Occipital lobe (tissue), 2 donors: Measurements from ENCODE around the gene HADH. TPM values are rescaled to one million over a fixed set of nuclear protein-coding genes. Genes with fewer than 3 reads are reported as not detected.

ENCODE experiments used
- DNase-seq: peaks from one replicate; lab custom pipeline; 2025; lab: John Stamatoyannopoulos, UW
- total RNA-seq: library from RNA; depleted of rRNA; stranded (reverse); fragments of >200 nt; gene quantifications from one replicate; pipeline ENCODE4 v1.2.3, GENCODE V29; 2014

HADH gene
- total RNA-seq, 1 donor from 2014 or later, result 10.1 TPM

DNA sequence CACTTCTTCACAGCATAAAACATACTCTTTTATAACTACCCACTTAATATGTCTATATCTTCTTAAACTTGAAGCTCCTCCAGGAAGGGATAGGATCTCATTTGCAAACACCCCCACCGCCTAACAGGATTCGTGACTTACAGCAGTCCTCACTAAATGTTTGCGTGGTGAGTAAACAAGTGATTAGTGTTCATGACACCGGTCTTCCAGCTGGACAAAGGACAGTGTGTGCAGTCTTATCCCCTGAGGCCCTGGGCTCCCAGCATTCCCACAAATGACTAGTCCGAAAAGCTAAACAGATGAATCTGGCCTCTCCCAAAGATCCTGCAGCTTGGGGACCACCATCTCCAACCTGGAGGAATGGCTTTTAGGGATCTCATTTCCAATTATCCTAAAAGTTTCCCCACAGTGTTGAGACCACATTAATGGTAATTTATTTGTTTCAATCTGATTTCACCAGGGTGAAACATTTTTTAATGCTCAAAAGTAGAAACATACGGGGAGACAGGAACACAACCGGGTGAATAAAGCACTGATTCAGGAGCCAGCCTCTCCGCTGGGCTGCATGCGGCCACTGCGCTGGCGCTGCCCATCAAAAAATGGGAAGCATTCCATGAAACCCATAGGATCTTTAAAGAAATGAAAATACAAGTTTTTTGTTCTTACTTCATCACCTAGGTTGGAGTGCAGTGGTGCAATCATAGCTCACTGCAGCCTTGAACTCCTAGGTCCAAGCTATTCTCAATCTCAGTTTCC, 69.2 kb downstream of the HADH start:
- no peak for DNase-seq

DNA sequence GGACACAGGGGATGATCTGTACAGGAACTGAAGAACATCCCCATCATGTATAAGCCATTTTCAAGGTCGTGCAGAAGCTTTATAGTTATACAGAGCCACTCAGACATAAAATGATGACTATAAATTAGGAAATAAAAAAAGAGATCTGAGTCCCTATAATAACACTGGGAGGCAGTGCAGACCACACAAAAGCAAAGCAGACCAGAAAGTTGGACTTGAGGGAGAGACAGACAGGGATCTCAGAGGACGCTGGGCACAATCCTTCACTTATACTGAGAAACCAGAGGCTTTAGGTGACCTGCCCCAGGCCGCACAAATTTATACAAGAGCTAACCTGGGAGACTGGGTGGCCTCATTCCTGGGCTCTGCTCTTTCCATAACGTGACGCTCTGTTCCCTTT, 70.5 kb downstream of the HADH start:
- no peak for DNase-seq

DNA sequence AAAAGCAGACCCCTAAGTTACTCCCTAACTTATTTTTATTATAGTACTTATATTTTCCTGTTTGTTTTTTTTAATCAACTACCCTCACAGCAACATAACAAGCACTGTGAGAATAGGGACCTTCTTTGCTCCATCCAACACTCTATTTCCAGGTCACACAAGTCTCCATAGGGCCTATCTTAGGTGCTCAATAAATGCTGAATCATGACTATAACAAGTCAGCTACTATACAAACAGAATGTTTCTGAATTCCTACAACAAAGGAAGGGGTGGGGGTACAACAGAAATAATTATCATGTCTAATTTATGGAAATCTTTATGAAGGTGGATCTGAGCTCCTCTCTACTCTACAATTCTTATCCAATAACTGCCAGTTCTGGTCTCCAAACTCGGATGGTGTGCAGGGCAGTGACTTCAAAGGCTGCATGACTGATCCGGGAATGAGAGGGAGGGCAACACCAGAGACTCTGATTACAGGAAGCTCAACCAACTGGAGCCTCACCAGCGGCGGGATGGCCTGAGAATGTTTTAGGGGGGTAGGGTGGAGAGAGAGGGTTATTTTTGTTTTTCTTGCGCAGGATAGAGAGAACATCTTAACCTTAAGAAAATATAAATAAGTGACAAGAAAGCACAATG, 71.1 kb downstream of the HADH start:
- no peak for DNase-seq

DNA sequence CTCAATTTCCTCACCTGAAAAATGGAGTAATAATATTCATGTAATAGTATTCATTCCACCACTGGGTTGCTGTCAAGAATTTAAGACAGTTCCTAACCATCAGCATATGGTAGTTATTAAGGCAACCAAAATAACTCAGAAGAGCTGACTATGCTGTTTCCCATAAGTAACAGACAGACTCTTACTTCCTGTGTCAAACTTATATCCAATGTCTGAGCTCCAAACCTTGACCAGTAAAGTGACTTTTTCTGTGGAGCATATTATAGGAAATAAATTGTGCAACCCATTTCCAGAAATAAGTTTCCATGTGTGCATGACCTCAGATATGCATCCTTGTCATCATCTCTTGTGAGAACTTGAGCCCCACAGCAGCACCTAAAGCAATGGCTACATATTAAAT, 78.8 kb downstream of the HADH start:
- DNase-seq, result no peak

DNA sequence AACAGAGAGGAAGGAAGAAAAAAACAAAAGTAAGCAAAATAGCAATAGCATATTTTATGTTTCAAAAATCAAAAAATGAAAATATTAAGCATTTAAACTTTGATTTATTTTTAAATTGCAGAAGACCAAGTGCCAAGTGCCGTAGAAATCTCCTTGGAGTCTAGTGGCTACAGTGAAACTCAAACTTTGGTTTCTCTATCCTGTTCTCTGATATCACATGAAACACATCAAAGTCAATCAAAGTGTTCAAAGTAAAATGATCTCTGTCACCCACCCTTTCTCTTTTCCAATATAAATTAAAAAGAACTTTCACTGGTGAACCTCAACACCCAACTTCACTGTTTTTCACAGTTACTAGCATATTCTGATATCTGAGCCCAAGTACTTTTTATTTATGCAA, 81.1 kb downstream of the HADH start:
- DNase-seq, result no peak

DNA sequence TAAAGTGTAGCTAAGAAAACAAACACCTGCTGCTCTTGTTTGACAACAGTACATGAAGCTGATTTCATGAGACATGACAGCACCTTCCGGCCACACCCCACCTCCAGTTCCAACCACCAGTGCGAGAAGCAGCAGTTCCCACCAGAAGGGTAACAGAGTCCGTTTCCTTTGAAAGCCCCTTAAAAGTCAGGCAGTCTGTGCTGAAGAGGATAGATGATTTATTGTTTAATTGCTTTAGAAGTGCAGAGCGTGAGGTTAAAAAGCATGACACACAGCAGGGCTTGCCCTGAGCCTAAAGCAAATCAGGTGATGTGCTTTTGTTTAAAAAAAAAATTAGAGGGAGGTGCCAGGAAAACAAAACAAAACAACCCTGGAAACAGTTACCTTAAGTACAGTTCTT, 82.6 kb downstream of the HADH start:
- no peak for DNase-seq

DNA sequence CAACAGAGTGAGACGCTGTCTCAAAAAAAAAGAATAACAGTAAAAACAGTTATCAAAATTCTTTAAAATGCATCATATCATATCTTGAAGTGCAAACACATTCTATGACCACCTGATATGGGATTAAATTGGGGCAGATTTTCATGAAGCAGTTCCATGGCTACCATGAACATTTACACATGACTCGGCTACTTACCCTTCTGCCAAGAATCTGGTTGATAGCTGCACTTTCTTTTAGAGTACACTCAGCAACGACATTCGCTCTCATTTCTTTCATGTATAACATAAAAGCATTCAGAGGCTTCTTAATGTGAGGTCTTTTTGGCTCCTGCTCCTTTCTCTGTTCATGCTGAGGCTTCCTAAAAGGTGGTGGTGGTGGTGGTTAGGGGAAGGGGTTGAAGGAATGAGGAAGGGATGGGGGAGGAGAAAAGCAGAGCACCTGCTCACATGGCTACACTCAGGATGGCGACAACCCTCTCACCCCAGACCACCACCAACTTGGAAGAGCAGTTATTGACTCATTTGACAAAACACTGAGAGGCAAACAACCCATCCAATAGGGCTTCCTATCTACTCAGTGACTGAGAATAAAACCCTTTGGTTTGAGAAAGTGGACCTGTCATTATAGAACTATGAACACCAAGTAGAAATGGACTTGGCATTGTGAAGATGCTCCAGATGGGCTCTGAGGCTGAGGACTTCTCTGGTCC, 88.5 kb downstream of the HADH start:
- no peak for DNase-seq

DNA sequence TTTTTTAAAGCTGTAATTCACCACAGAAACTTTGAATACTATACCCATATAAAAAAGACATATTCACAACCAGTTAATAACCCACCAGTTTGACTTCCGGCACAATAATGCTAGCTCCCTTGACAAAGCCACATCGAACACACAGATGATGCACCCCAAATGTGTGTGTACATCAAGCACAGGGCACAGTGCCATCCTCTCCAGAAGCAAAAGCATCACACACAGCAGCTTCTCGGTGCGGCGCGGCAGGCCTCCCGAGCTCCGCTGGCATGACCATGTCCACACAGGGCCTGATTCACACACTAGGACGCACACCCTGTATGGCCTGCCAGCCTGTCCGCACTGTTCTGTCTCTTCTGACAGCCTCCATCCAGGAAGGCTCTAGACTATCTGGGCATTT, 91.1 kb downstream of the HADH start:
- DNase-seq, result no peak

DNA sequence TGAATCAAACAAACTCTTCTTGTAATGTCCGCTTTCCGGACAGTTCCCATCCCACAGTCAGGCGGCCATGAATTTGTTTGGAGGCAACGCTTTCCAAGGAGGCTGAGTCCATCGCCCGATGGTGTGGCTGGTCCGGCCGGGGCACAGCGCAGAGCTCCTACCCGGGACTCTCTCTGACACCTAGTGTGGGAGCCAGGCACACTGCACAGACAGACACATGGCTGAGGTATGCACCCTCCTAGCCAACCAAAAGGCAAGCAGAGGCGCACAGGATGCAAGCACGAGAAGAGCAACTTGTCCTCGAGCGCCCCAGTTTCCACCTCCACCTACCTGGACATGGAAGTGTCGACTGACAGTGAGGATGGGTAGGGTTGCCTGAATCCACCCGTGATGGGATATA, 91.6 kb downstream of the HADH start:
- DNase-seq, result no peak

Other genes with a start within 250 kb of the HADH start
- gene SGMS2, start 165.0 kb upstream of the HADH start, total RNA-seq, result 0.94 TPM
- gene CYP2U1, start 58.3 kb upstream of the HADH start, total RNA-seq, result 14.2 TPM
- gene LEF1, start 179.0 kb downstream of the HADH start, total RNA-seq, result 6.9 TPM